HEK293 (cell line): Measurements from ENCODE around the gene NOS1AP.

Experiments used
- AEBP2 ChIP-seq: fragments of 450-650 bp; formaldehyde crosslinking; IDR thresholded peaks from 2 replicates; pipeline ENCODE4 v1.5.1; 2016; ENCODE audit warnings: missing biosample characterization, missing genetic modification characterization, borderline replicate concordance
- GLI4 ChIP-seq: fragments of 450-650 bp; formaldehyde crosslinking; IDR thresholded peaks from 2 replicates; pipeline ENCODE4 v1.5.1; 2016; ENCODE audit warnings: missing biosample characterization, missing genetic modification characterization
- MYNN ChIP-seq: fragments of 450-650 bp; formaldehyde crosslinking; IDR thresholded peaks from 2 replicates; pipeline ENCODE4 v1.5.1; 2016; ENCODE audit warnings: missing biosample characterization, missing genetic modification characterization, borderline replicate concordance
- PBX3 ChIP-seq: sonication (generic); formaldehyde crosslinking; IDR thresholded peaks from 2 replicates; pipeline ENCODE4 v1.8.1; 2022; ENCODE audit warnings: mild to moderate bottlenecking, moderate library complexity, missing genetic modification reagents
- REST ChIP-seq: fragments of 450-650 bp; formaldehyde crosslinking; IDR thresholded peaks from 2 replicates; pipeline ENCODE4 v1.5.1; 2016; ENCODE audit warnings: missing biosample characterization, missing genetic modification characterization
- TRIM28 ChIP-seq: IDR thresholded peaks from 2 replicates; pipeline ENCODE4 v1.6.1; 2011; ENCODE audit warnings: low read length, control low read depth, borderline replicate concordance
- ZBTB26 ChIP-seq: fragments of 450-650 bp; formaldehyde crosslinking; optimal IDR thresholded peaks from 2 replicates; pipeline ENCODE3; 2016; ENCODE audit warnings: missing biosample characterization, mild to moderate bottlenecking, missing genetic modification characterization
- ZBTB49 ChIP-seq: fragments of 450-650 bp; formaldehyde crosslinking; IDR thresholded peaks from 2 replicates; pipeline ENCODE4 v1.5.1; 2016; ENCODE audit warnings: missing biosample characterization, missing genetic modification characterization, low read depth
- ZBTB7A ChIP-seq: fragments of 450-650 bp; formaldehyde crosslinking; IDR thresholded peaks from 2 replicates; pipeline ENCODE4 v1.5.1; 2016; ENCODE audit warnings: low read depth, missing biosample characterization, missing genetic modification characterization
- ZEB2 ChIP-seq: fragments of 450-650 bp; formaldehyde crosslinking; IDR thresholded peaks from 2 replicates; pipeline ENCODE4 v1.5.1; 2016; ENCODE audit warnings: missing biosample characterization, missing genetic modification characterization
- ZFP41 ChIP-seq: fragments of 450-650 bp; formaldehyde crosslinking; IDR thresholded peaks from 2 replicates; pipeline ENCODE4 v1.5.1; 2016; ENCODE audit warnings: missing biosample characterization, missing genetic modification characterization, borderline replicate concordance
- ZNF121 ChIP-seq: fragments of 450-650 bp; formaldehyde crosslinking; IDR thresholded peaks from 2 replicates; pipeline ENCODE4 v1.5.1; 2016; ENCODE audit warnings: missing biosample characterization, missing genetic modification characterization
- ZNF2 ChIP-seq: fragments of 450-650 bp; formaldehyde crosslinking; IDR thresholded peaks from 2 replicates; pipeline ENCODE4 v1.5.1; 2016; ENCODE audit warnings: missing biosample characterization, missing genetic modification characterization
- ZNF449 ChIP-seq: fragments of 450-650 bp; formaldehyde crosslinking; IDR thresholded peaks from 2 replicates; pipeline ENCODE4 v1.5.1; 2017; ENCODE audit warnings: missing biosample characterization, mild to moderate bottlenecking, missing genetic modification characterization, moderate library complexity
- ZNF488 ChIP-seq: fragments of 450-650 bp; formaldehyde crosslinking; IDR thresholded peaks from 2 replicates; pipeline ENCODE4 v1.5.1; 2016; ENCODE audit warnings: missing biosample characterization, missing genetic modification characterization
- ZNF521 ChIP-seq: fragments of 450-650 bp; formaldehyde crosslinking; IDR thresholded peaks from 2 replicates; pipeline ENCODE4 v1.5.1; 2017; ENCODE audit warnings: missing biosample characterization, mild to moderate bottlenecking, missing genetic modification characterization
- ZNF530 ChIP-seq: fragments of 450-650 bp; formaldehyde crosslinking; IDR thresholded peaks from 2 replicates; pipeline ENCODE4 v1.5.1; 2016; ENCODE audit warnings: low read depth, missing biosample characterization, missing genetic modification characterization
- ZNF548 ChIP-seq: fragments of 450-650 bp; formaldehyde crosslinking; IDR thresholded peaks from 2 replicates; pipeline ENCODE4 v1.5.1; 2016; ENCODE audit warnings: missing biosample characterization, missing genetic modification characterization
- ZNF549 ChIP-seq: fragments of 450-650 bp; IDR thresholded peaks from 2 replicates; pipeline ENCODE4 v1.5.1; 2018; ENCODE audit warnings: missing biosample characterization, missing genetic modification characterization, mild to moderate bottlenecking, inconsistent platforms, moderate library complexity
- ZNF621 ChIP-seq: fragments of 450-650 bp; formaldehyde crosslinking; IDR thresholded peaks from 2 replicates; pipeline ENCODE4 v1.5.1; 2017; ENCODE audit warnings: missing biosample characterization, missing genetic modification characterization
- ZNF624 ChIP-seq: fragments of 450-650 bp; formaldehyde crosslinking; IDR thresholded peaks from 2 replicates; pipeline ENCODE4 v1.5.1; 2017; ENCODE audit warnings: missing biosample characterization, missing genetic modification characterization
- ZNF639 ChIP-seq: fragments of 450-650 bp; formaldehyde crosslinking; IDR thresholded peaks from 2 replicates; pipeline ENCODE4 v1.5.1; 2016; ENCODE audit warnings: missing biosample characterization, missing genetic modification characterization
- ZNF645 ChIP-seq: fragments of 450-650 bp; formaldehyde crosslinking; IDR thresholded peaks from 2 replicates; pipeline ENCODE4; 2016; ENCODE audit warnings: missing biosample characterization, missing genetic modification characterization
- ZNF701 ChIP-seq: fragments of 450-650 bp; formaldehyde crosslinking; IDR thresholded peaks from 2 replicates; pipeline ENCODE4 v1.5.1; 2016; ENCODE audit warnings: missing biosample characterization, missing genetic modification characterization
- ZNF707 ChIP-seq: fragments of 450-650 bp; formaldehyde crosslinking; IDR thresholded peaks from 2 replicates; pipeline ENCODE4 v1.5.1; 2016; ENCODE audit warnings: missing biosample characterization, missing genetic modification characterization
- ZSCAN16 ChIP-seq: fragments of 450-650 bp; formaldehyde crosslinking; IDR thresholded peaks from 2 replicates; pipeline ENCODE4 v1.5.1; 2016; ENCODE audit warnings: missing biosample characterization, missing genetic modification characterization

NOS1AP gene

GRCh38 chr1:162094271-162094670 lies 24.8 kb downstream of the NOS1AP start (continued):
- TF ChIP-seq ZNF645 (tag by site-specific recombination) (no peak), ZNF707 (no peak), ZNF121 (no peak), ZNF2 (no peak; the same call in 1 of the 2 replicates), ZBTB26 (tag by site-specific recombination) (no peak), ZNF488 (tag by site-specific recombination) (peak; percentile 95), ZNF530 (tag by site-specific recombination) (no peak), GLI4 (no peak), ZSCAN16 (tag by site-specific recombination) (no peak), TRIM28 (no peak; the same call in 1 of the 2 replicates), MYNN (no peak), ZNF621 (tag by site-specific recombination) (no peak), ZNF449 (peak; percentile 60), ZBTB7A (tag by site-specific recombination) (no peak), REST (tag by site-specific recombination) (no peak), ZNF639 (tag by site-specific recombination) (no peak), AEBP2 (tag by site-specific recombination) (no peak), ZNF549 (no peak), PBX3 (CRISPR knock-in tag) (no peak), ZBTB49 (no peak), ZEB2 (tag by site-specific recombination) (peak; percentile 86), ZNF548 (tag by site-specific recombination) (no peak), ZFP41 (tag by site-specific recombination) (no peak), ZNF521 (tag by site-specific recombination) (no peak), ZNF624 (no peak; the same call in 1 of the 2 replicates), ZNF701 (tag by site-specific recombination) (no peak)
